Measurements from ENCODE around the gene CALY. TPM values are rescaled to one million over a fixed set of nuclear protein-coding genes. Genes with fewer than 3 reads are reported as not detected.

The CALY gene
- total RNA-seq, 1 donor = not detected

DNA sequence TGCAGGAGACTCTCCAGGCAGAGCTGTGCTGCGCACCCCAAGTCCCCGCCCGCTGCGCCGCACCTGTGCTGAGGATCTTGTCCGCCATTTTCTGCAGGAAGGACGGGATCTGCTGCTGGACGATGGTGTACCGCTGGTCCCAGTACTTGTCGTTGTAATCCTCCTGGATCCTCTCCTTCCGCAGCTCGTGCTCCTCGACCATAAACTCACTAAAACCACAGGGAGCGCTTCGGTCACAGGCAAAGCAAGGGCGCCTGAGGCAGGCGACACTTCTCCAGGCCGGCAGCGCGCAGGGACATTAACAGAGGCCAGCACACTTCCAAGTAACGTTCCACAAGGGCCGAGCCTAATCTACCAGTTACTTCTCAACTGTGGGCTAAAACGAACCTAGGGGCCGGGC lies 46.9 kb downstream of the CALY start:
- Histone ChIP-seq H3K9me3 (ENCODE audit: low read depth, low read length) (no peaks in the 10 kb centered on the region), H4K20me1 (ENCODE audit: insufficient read depth, low read length) (peaks cover 13% of the 10 kb centered on the region), H3K27ac (ENCODE audit: low read depth, low read length) (no peak overlapping the region), H3K79me2 (ENCODE audit: insufficient read depth, low read length) (peaks cover 6% of the 10 kb centered on the region), H2AFZ (ENCODE audit: low read length) (no peak overlapping the region), H3K4me1 (ENCODE audit: insufficient read depth, low read length) (peaks cover 18% of the 10 kb centered on the region), H3K27me3 (ENCODE audit: insufficient read depth, low read length) (no peaks in the 10 kb centered on the region), H3K4me2 (ENCODE audit: insufficient read depth, low read length) (no peak overlapping the region), H3K4me3 (ENCODE audit: insufficient read depth, low read length) (no peak overlapping the region), H3K36me3 (ENCODE audit: insufficient read depth, low read length) (peaks cover 54% of the 10 kb centered on the region)
- TF ChIP-seq, protein P1, sequence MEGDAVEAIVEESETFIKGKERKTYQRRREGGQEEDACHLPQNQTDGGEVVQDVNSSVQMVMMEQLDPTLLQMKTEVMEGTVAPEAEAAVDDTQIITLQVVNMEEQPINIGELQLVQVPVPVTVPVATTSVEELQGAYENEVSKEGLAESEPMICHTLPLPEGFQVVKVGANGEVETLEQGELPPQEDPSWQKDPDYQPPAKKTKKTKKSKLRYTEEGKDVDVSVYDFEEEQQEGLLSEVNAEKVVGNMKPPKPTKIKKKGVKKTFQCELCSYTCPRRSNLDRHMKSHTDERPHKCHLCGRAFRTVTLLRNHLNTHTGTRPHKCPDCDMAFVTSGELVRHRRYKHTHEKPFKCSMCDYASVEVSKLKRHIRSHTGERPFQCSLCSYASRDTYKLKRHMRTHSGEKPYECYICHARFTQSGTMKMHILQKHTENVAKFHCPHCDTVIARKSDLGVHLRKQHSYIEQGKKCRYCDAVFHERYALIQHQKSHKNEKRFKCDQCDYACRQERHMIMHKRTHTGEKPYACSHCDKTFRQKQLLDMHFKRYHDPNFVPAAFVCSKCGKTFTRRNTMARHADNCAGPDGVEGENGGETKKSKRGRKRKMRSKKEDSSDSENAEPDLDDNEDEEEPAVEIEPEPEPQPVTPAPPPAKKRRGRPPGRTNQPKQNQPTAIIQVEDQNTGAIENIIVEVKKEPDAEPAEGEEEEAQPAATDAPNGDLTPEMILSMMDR (IDR thresholded peaks at IDR 0.05; ENCODE audit: extremely low read depth, low read depth, low read length) = no peak
- no peak for DNase-seq (ENCODE audit: insufficient read length, low spot score, missing footprints)

DNA sequence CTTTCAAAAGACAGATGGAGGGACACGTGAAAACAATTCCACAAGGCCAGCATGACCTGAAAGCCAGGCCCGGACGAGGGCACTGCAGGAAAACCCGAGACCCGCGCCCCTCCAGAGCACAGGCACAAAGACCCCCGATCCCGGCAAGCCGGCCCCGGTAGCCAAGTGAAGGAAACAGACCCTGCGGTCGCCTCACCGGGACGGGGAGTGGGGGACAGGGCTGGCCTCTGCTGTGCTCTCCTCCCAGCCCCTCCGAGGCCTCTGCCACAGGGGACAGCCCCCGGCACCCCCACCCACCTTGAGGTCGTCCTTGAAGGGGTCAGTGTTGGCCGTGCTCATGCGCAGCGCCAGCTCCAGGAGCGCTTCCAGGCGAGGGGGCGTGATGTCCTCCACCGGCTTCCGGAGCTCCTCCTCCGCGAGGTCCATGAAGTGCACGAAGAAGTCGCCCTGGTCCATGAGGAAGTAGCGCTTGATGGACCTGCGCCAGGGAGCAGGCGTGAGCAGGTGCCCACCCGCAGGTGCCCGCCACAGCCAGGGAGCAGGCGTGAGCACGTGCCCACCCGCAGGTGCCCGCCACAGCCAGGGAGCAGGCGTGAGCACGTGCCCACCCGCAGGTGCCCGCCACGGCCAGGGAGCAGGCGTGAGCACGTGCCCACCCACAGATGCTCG lies 48.7 kb downstream of the CALY start:
- H3K4me1 ChIP-seq (ENCODE audit: insufficient read depth, low read length) = peaks cover 7% of the 10 kb centered on the region
- peaks cover 6% of the 10 kb centered on the region for H3K79me2 ChIP-seq (ENCODE audit: insufficient read depth, low read length)
- peaks cover 7% of the 10 kb centered on the region for H4K20me1 ChIP-seq (ENCODE audit: insufficient read depth, low read length)
- TF ChIP-seq, protein P1 (IDR thresholded peaks at IDR 0.05; ENCODE audit: extremely low read depth, low read depth, low read length) = no peak
- no peak overlapping the region for H2AFZ ChIP-seq (ENCODE audit: low read length)
- peaks cover 63% of the 10 kb centered on the region for H3K36me3 ChIP-seq (ENCODE audit: insufficient read depth, low read length)
- H3K9me3 ChIP-seq (ENCODE audit: low read depth, low read length) = no peaks in the 10 kb centered on the region
- no peak overlapping the region for H3K4me2 ChIP-seq (ENCODE audit: insufficient read depth, low read length)
- DNase-seq (ENCODE audit: insufficient read length, low spot score, missing footprints) = no peak
- H3K4me3 ChIP-seq (ENCODE audit: insufficient read depth, low read length) = no peak overlapping the region
- H3K27me3 ChIP-seq (ENCODE audit: insufficient read depth, low read length) = no peaks in the 10 kb centered on the region
- H3K27ac ChIP-seq (ENCODE audit: low read depth, low read length) = no peak overlapping the region

DNA sequence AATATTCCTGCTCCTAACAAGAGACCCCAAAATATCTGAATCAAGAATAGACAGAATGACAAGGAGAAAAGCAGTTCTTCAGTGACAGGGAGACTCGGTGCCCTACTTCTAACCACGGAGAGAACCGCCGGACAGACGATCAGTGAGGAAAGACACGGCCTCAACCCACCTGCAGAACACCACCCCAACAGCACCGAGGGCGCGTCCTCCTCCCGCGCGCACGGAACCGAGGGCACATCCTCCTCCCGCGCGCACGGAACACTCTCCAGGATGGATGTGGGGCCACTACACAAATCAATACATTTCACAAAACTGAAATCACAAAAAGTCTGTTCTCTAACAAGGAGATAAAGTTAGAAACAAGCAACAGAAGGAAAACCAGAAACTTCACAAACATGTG lies 50.3 kb downstream of the CALY start:
- Histone ChIP-seq H2AFZ (ENCODE audit: low read length) (no peak overlapping the region), H3K4me2 (ENCODE audit: insufficient read depth, low read length) (no peak overlapping the region), H4K20me1 (ENCODE audit: insufficient read depth, low read length) (peaks cover 7% of the 10 kb centered on the region), H3K79me2 (ENCODE audit: insufficient read depth, low read length) (peaks cover 6% of the 10 kb centered on the region), H3K27ac (ENCODE audit: low read depth, low read length) (no peak overlapping the region), H3K27me3 (ENCODE audit: insufficient read depth, low read length) (no peaks in the 10 kb centered on the region), H3K4me1 (ENCODE audit: insufficient read depth, low read length) (no peaks in the 10 kb centered on the region), H3K9me3 (ENCODE audit: low read depth, low read length) (no peaks in the 10 kb centered on the region), H3K4me3 (ENCODE audit: insufficient read depth, low read length) (no peak overlapping the region), H3K36me3 (ENCODE audit: insufficient read depth, low read length) (peaks cover 61% of the 10 kb centered on the region)
- no peak for DNase-seq (ENCODE audit: insufficient read length, low spot score, missing footprints)
- TF ChIP-seq, protein P1 (IDR thresholded peaks at IDR 0.05; ENCODE audit: extremely low read depth, low read depth, low read length) = no peak

DNA sequence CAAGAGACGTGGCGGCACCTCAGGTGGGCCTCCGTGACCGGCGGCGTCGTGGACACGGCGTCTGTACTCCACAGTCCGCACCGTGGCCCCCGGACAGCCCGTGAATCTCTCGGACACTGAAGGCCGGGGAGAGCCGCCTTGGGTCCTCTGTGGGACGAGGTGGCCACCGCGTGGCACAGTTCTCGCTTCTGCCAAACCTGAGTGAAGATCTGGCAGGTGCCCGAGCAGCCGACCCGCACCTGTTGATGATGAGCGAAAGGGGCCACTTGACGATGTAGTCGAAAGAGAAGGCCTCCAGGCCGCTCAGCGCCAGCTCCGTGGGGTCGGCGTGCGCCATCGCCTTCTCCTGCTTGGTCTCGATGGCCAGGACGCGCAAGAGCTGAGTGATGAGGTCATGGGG lies 51.5 kb downstream of the CALY start:
- no peaks in the 10 kb centered on the region for H3K27me3 ChIP-seq (ENCODE audit: insufficient read depth, low read length)
- H3K79me2 ChIP-seq (ENCODE audit: insufficient read depth, low read length) = peaks cover 6% of the 10 kb centered on the region
- H4K20me1 ChIP-seq (ENCODE audit: insufficient read depth, low read length) = peaks cover 7% of the 10 kb centered on the region
- H3K36me3 ChIP-seq (ENCODE audit: insufficient read depth, low read length) = peaks cover 53% of the 10 kb centered on the region
- H3K4me1 ChIP-seq (ENCODE audit: insufficient read depth, low read length) = no peaks in the 10 kb centered on the region
- no peak for DNase-seq (ENCODE audit: insufficient read length, low spot score, missing footprints)
- H3K4me3 ChIP-seq (ENCODE audit: insufficient read depth, low read length) = no peak overlapping the region
- H3K27ac ChIP-seq (ENCODE audit: low read depth, low read length) = no peak overlapping the region
- TF ChIP-seq, protein P1 (IDR thresholded peaks at IDR 0.05; ENCODE audit: extremely low read depth, low read depth, low read length) = no peak
- H3K4me2 ChIP-seq (ENCODE audit: insufficient read depth, low read length) = no peak overlapping the region
- H3K9me3 ChIP-seq (ENCODE audit: low read depth, low read length) = no peaks in the 10 kb centered on the region
- no peak overlapping the region for H2AFZ ChIP-seq (ENCODE audit: low read length)

Measured in osteoblast (primary cell).